HUES6 (cell line): ENCODE measurements around the gene AK1.
A peak's percentile ranks its signal among the peaks of the same experiment; 100 is the strongest.

Source experiments
- H3K27ac ChIP-seq: 2 replicates; pipeline ENCODE4 v1.7.0; 2013; ENCODE audit warnings: low read depth, mild to moderate bottlenecking, low read length, inconsistent platforms
- H3K27me3 ChIP-seq: 2 replicates; pipeline ENCODE4 v1.6.1; 2013; ENCODE audit warnings: low read length; ENCODE audit not compliant: control insufficient read depth, insufficient read depth
- H3K36me3 ChIP-seq: 2 replicates; pipeline ENCODE4 v1.6.1; 2013; ENCODE audit warnings: low read length; ENCODE audit not compliant: control insufficient read depth, insufficient read depth
- H3K4me1 ChIP-seq: 2 replicates; pipeline ENCODE4 v1.6.1; 2013; ENCODE audit warnings: low read length; ENCODE audit not compliant: control insufficient read depth, insufficient read depth
- H3K4me3 ChIP-seq: 2 replicates; pipeline ENCODE4 v1.5.1; 2013; ENCODE audit warnings: low read depth, low read length
- H3K9ac ChIP-seq: one replicate; pipeline ENCODE4 v1.6.1; 2013; ENCODE audit warnings: mild to moderate bottlenecking, low read length
- H3K9me3 ChIP-seq: 2 replicates; pipeline ENCODE4 v1.6.1; 2013; ENCODE audit warnings: low read depth, low read length; ENCODE audit not compliant: control insufficient read depth, insufficient read depth

Gene AK1

DNA sequence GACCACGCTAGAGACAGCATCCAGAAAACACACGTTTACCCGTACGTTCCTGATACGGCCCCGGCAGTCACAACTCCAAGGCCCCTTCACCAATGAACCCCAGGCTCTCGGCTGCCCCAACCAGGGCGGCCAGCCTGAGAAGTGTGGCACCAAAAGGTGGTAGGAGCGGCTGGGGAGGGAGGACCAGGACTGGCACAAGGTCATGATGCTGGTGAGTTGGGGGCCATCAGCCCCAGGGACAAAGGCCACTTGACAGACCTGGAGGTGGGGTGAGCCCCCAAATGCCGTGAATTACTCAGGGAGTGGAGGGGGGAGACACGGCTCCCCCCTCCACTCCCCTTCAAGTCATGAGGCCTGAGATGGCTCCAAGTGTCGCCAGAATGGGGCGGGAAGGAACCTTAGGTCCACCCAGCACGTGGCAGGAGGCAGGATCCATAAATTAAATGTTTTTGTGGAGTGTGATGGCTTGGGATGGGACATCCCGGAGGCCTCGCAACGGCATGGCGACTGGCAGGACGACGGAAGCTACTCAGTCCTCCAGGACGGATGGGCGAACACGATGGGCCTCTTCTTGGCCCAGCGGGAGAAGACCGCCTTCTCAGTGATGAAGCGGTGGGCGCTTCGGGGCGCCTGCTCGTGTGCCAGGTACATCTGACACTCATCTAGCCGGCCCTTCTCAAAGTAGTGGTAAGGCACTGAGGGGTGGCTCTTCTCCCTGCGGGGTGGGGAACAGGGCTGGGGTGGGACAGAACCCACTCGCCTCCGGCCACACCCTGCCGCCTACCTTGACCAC is 30.6 kb upstream of the AK1 start:
- H3K27me3 ChIP-seq, result no peaks in the 10 kb centered on the region
- no peak overlapping the region for H3K27ac ChIP-seq
- peaks cover 13% of the 10 kb centered on the region for H3K36me3 ChIP-seq
- no peak overlapping the region for H3K9ac ChIP-seq
- no peak overlapping the region for H3K4me3 ChIP-seq
- no peaks in the 10 kb centered on the region for H3K9me3 ChIP-seq
- H3K4me1 ChIP-seq, result peaks cover 29% of the 10 kb centered on the region

- Histone ChIP-seq H3K36me3 (peaks cover 3% of the 10 kb centered on the region), H3K4me1 (peaks cover 33% of the 10 kb centered on the region), H3K27ac (no peak overlapping the region), H3K9me3 (no peaks in the 10 kb centered on the region), H3K27me3 (no peaks in the 10 kb centered on the region), H3K4me3 (no peak overlapping the region), H3K9ac (no peak overlapping the region)
Measured at GRCh38 chr9:127905788-127906191, 28.3 kb upstream of the AK1 start.

- H3K27ac ChIP-seq, result no peak overlapping the region
Measured at GRCh38 chr9:127905004-127905728, 27.7 kb upstream of the AK1 start.

GRCh38 chr9:127904561-127905003 is 27.1 kb upstream of the AK1 start:
- H3K9me3 ChIP-seq, result no peaks in the 10 kb centered on the region
- H3K4me1 ChIP-seq, result peaks cover 40% of the 10 kb centered on the region
- no peak overlapping the region for H3K27ac ChIP-seq
- no peak overlapping the region for H3K9ac ChIP-seq
- peaks cover 4% of the 10 kb centered on the region; the same call in 1 of the 2 replicates for H3K27me3 ChIP-seq
- peaks cover under 1% of the 10 kb centered on the region; the same call in 1 of the 2 replicates for H3K36me3 ChIP-seq
- no peak overlapping the region for H3K4me3 ChIP-seq

More at GRCh38 chr9:127905004-127905728, 27.7 kb upstream of the AK1 start:
- Histone ChIP-seq H3K9ac (no peak overlapping the region), H3K27me3 (no peaks in the 10 kb centered on the region), H3K36me3 (peaks cover 3% of the 10 kb centered on the region), H3K9me3 (no peaks in the 10 kb centered on the region), H3K4me1 (peaks cover 35% of the 10 kb centered on the region), H3K4me3 (no peak overlapping the region)

GRCh38 chr9:127903557-127904475 is 26.3 kb upstream of the AK1 start:
- Histone ChIP-seq H3K4me1 (peaks cover 40% of the 10 kb centered on the region), H3K36me3 (no peaks in the 10 kb centered on the region; the same call in 1 of the 2 replicates), H3K9ac (no peak overlapping the region), H3K9me3 (no peaks in the 10 kb centered on the region), H3K27ac (no peak overlapping the region), H3K4me3 (peak overlapping the region; percentile 9; the same call in 1 of the 2 replicates), H3K27me3 (peaks cover 4% of the 10 kb centered on the region; the same call in 1 of the 2 replicates)

DNA sequence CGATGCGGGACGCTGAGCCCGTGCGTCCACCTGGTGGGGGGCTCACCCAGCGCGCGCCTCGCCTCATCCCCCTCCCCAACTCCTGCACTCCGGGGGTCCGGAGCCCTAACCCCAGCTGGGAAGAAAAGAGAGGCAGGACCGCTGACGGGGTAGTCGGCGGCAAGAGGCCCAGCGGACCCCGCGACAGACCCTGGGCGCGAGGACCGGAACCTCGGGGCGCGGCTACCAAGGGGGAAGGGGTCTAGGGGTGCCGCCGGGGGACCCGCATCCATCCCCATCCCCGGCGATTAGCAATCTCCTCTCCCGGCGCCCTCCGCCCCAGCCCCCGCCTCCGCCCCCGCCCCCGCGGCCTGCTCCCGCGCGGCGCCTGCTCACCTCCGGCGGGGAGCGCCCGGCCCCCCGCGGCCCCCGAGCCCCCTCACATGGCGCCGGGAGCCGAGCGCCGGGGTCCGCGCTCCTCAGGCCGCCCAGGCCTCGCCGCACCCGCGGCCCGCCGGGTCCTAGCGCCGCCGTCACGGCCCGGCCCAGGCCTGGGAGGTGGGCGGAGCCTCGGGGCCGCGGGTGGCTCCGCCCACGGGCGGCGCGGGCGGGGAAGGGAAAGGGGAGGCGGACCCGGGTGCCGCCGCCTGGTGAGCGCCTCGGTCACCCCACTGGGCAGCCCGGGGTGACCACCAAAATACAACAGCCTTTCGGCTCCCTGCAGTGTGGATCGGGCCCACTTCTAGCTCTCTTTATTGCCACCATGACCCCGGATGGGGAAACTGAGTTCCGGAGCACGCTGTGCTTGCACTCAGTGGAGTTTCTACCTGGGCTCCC is 21.9 kb upstream of the AK1 start, which contains the start of gene ST6GALNAC6:
TSS of gene ST6GALNAC6 (minus strand) at position 476 of the 816 bp plus-strand sequence. CDS start 1,622 bp downstream, outside the sequence.
- H3K4me3 ChIP-seq, result peak within 1 kb of the TSS; percentile 93
- peaks cover 4% of the 10 kb centered on the region; the same call in 1 of the 2 replicates for H3K27me3 ChIP-seq
- H3K9ac ChIP-seq, result peak within 1 kb of the TSS; percentile 71
- no peaks in the 10 kb centered on the region for H3K9me3 ChIP-seq
- peaks cover 41% of the 10 kb centered on the region for H3K4me1 ChIP-seq
- no peak within 1 kb of the TSS; the same call in 1 of the 2 replicates for H3K27ac ChIP-seq
- H3K36me3 ChIP-seq, result peaks cover 23% of the 10 kb centered on the region

DNA sequence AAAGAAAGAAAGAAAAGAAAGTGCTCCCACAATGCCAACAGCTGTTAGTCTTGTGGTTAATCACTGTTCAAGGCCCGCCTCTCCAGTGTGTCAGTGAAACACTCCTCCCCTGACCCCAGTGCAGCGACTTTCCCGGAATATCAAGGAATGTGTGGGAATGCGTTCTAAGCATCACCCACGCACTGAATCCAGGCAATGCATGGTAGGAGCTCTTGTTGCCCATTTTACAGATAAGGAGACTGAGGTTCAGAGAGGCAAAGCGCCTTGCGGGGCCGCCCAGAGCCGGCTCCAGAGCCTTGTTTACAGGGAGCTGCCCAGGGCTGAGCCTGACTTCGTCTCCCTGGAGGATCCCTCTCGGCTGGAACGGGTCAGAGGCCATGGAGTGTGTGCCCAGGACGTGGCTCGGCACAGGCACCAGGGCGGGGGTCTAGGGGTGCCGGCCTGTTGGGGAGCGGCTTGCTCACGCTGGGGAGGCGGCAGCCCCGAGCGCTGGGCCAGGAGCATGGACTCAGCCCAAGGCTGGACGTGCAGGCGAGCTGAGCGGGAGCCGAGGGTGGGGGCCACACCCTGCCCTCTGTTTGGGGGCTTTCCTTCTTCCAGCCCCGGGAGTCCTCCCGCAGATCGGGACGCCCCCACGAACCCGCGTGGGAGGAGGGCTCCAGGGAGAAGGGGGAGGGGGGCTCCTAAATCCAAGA is 21.1 kb upstream of the AK1 start:
- Histone ChIP-seq H3K4me3 (peak overlapping the region; percentile 93), H3K9ac (peak overlapping the region; percentile 71), H3K27me3 (peaks cover 4% of the 10 kb centered on the region; the same call in 1 of the 2 replicates), H3K27ac (no peak overlapping the region; the same call in 1 of the 2 replicates), H3K4me1 (peaks cover 33% of the 10 kb centered on the region), H3K9me3 (peaks cover 3% of the 10 kb centered on the region; the same call in 1 of the 2 replicates), H3K36me3 (peaks cover 31% of the 10 kb centered on the region)

DNA sequence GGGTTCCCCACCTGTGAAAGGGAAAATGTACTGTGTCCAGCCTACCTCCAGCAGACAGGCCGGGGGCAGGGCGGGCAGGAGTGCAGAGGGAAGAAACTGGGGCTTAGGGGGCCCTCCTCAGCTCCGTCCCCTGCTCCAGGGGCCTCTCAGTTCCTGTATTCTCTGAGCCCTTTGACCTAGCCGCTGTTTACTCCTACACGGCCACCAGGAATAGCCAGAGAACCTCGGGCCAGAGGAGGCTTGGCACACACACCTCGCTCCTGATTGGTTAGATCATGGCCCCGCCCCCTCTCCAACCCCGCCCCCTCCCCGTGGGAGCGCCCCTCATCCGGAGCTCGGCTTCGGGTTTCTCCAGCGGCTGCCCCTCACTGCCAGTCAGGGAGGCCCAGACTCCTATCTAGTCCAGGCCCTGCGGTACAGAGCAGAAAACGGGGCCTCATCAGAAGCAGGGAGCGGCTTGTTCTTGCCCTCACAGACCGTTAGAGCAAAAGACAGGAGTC is 19.8 kb upstream of the AK1 start:
- Histone ChIP-seq H3K27ac (no peak overlapping the region), H3K4me3 (peak overlapping the region; percentile 37), H3K36me3 (peaks cover 44% of the 10 kb centered on the region), H3K27me3 (peaks cover 4% of the 10 kb centered on the region; the same call in 1 of the 2 replicates), H3K9ac (peak overlapping the region; percentile 30), H3K9me3 (peaks cover 8% of the 10 kb centered on the region; the same call in 1 of the 2 replicates), H3K4me1 (peaks cover 27% of the 10 kb centered on the region)

DNA sequence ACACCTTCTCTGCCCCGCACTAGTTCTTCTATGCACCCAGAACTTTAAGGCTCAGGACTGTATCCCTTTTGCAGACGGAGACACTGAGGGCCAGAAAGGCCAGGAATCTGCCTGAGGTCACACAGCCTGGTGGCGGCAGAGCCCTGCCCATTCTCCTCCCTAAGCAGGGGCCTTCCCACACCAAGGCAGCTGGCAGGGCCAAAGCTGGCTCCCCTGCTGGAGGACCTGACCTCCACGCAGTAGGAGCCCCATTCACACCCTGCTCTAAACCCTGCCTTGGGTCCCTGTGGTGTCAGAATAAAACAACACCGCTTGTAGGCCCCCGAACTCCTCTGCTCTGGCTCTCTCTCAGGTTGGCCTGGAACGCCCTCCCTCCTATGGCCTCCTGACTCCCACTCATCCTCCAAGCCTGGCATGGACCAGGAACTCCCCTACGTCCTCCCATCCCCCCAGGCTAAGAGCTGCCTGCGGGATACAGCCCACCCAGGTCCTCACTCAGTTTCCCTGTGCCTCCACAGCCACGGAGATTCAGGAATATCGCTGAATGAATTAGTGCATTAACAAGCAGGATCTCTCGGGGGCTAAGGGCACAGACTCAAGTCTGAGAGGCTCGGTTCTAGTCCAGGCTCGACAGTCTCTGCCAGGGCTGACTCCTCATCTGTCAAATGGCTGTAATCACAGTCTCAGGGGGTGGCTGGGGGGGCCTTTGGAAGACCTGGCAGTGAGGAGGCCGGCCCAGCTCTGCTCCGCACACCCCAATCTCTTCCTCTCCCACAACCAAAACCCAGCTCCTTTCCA is 19.1 kb upstream of the AK1 start:
- peaks cover 27% of the 10 kb centered on the region for H3K4me1 ChIP-seq
- peaks cover 4% of the 10 kb centered on the region; the same call in 1 of the 2 replicates for H3K27me3 ChIP-seq
- H3K4me3 ChIP-seq, result peak overlapping the region; percentile 37
- peak overlapping the region; percentile 30 for H3K9ac ChIP-seq
- H3K27ac ChIP-seq, result no peak overlapping the region
- H3K36me3 ChIP-seq, result peaks cover 48% of the 10 kb centered on the region
- H3K9me3 ChIP-seq, result peaks cover 8% of the 10 kb centered on the region; the same call in 1 of the 2 replicates
